ENCODE measurements around the gene CD320. TPM values are rescaled to one million over a fixed set of nuclear protein-coding genes. Genes with fewer than 3 reads are reported as not detected.
"Not testable (repeated sequence)": the region's sequence is repeated elsewhere in the genome, so short reads cannot be mapped to it uniquely, and the experiment has no call there.

CD320 gene
- total RNA-seq, result 32.9 TPM
- long read RNA-seq, transcript CD320-201 (5 exons, 1,250 nt), result major isoform, 49 of 55 reads
- long read RNA-seq, partial matches to known transcripts, result 1 of 55 reads
- long read RNA-seq, other reads (novel, unspliced or antisense), result 5 of 55 reads

- ATAC-seq (peak; percentile 97), DNase-seq (ENCODE audit: missing footprints) (peak; percentile 96)
- intact Hi-C loops (cut with DNase I), result loop anchor here (5.0 kb wide), 1 partner anchor 41 kb away; no protein-coding TSS in a partner anchor
Observed at GRCh38 chr19:8307965-8308866, at the start of gene CD320. Gene CD320, minus strand, starts transcription at chr19:8308358. Its CDS starts 68 bp downstream, at chr19:8308290.

- ATAC-seq (no peak), DNase-seq (ENCODE audit: missing footprints) (no peak)
- intact Hi-C loops (cut with DNase I), result no loop called here
Observed at GRCh38 chr19:8357007-8357521, 48.9 kb upstream of the CD320 start.

DNA sequence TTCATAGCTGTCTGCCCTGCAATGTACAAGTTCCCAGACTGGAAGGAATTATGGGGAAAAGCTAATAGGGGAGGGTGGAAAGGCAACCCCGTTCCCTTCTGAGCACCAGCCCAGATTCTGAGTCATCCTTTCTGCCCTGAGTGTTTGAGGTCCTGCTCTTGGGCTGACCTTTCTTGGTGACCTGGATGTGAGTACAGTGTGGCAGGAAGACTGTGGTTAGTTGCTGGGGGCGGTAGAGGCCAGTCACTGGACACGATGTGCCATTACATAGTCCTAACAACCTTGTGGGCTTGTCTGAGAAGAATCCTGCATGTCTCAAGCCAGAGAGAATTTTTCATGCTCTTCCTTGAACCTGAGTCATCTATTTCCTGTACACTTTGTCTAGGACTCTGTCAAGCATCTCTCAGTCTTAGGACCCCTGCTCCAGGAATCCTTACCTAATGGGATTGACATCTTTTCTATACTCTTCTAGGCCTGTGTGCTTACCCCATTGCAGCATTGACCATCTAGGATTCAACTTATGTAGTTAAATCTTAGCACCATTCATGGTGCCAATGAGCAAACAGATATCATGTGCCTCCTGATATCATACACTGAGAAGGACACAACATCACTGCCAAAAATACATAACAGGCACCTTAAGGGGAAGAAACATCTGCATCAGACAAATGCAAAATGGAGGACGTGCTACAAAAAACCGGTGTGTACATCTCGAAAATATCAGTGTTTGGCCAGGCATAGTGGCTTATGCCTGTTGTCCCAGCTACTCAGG, 47.7 kb upstream of the CD320 start:
- DNase-seq (ENCODE audit: missing footprints) (no peak), ATAC-seq (no peak)
- intact Hi-C loops (cut with DNase I), result loop anchor here (2.0 kb wide), 2 partner anchors 41 to 151 kb away; no protein-coding TSS in a partner anchor

DNA sequence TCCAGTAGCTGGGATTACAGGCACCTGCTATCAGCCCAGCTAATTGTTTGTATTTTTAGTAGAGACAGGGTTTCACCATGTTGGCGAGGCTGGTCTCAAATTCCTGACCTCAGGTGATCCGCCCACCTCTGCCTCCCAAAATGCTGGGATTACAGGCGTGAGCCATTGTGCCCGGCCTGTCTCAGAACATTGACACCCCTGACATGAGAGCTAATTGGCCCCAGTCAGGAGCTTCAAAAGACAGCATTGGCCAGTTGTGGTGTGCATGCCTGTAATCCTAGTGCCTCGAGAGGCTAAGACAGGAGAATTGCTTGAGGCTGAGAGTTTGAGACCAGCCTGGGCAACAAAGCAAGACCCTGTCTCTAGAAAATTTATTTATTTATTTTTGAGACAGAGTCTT, 44.7 kb upstream of the CD320 start:
- intact Hi-C loops (cut with DNase I), result loop anchor here (5.0 kb wide), 1 partner anchor 224 kb away; the partner anchor contains the start of gene MYO1F

GRCh38 chr19:8352134-8352827, 44.1 kb upstream of the CD320 start:
- DNase-seq (ENCODE audit: missing footprints) (no peak), ATAC-seq (no peak)
- intact Hi-C loops (cut with DNase I), result loop anchor here (5.0 kb wide), 1 partner anchor 225 kb away; the partner anchor contains the start of gene MYO1F

More for the DNA sequence above, 44.7 kb upstream of the CD320 start:
- not testable (repeated sequence) for ATAC-seq; DNase-seq (ENCODE audit: missing footprints)

DNA sequence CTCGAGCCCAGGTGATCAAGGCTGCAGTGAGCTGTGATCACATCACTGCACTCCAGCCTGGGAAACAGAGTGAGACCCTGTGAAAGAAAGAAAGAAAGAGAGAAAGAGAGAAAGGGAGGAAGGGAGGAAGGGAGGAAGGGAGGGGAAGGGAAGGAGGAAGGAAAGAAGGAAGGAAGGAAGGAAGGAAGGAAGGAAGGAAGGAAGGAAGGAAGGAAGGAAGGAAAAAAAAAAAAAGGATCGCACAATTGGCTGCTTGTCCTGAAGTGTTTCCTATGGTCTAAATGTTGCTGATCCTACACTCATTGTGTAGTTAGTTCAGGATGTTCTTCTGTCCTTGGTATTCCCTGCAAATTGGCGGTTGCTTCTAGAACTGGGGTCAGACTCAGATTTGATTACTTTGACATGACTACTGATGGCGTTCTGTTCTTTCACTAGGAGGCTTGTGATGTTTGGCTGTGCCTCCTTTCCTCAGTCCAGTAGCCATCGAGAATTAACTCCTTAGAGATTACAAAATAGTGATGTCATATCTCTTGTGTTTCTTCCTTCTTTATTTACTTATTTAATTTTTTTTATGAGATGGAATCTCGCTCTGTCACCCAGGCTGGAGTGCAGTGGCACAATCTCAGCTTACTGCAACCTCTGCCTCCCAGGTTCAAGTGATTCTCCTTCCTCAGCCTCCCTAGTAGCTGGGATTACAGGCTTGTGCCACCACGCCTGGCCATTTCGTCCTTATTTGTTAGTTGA, 41.6 kb upstream of the CD320 start:
- DNase-seq (ENCODE audit: missing footprints); ATAC-seq: not testable (repeated sequence)
- intact Hi-C loops (cut with DNase I), result loop anchor here (5.0 kb wide), 1 partner anchor 228 kb away; the partner anchor contains the start of gene MYO1F

DNA sequence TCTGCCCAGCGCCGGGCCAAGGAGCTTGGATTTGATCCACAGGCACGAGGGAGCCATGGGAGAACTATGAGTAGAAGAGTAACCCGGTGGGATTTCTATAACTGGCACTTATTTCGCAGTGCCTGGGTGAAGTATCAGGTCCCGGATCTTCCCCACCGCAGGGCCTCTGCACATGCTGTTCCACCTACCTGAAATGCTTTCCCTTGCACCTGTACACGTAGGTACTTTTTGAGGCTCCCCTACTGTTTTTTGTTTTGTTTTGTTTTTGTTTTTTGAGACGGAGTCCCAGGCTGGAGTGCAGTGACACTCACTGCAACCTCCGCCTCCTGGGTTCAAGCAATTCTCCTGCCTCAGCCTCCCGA, 35.3 kb upstream of the CD320 start:
- no peak for DNase-seq (ENCODE audit: missing footprints)
- intact Hi-C loops (cut with DNase I), result no loop called here
- no peak for ATAC-seq

- peak; percentile 98 for DNase-seq (ENCODE audit: missing footprints)
- ATAC-seq, result peak; percentile 97
- intact Hi-C loops (cut with DNase I), result no loop called here
Observed at GRCh38 chr19:8342684-8343482, 34.7 kb upstream of the CD320 start, which contains the start of gene KANK3. Gene KANK3, minus strand, starts transcription at chr19:8343262. Its CDS starts 5,434 bp downstream, at chr19:8337828.

DNA sequence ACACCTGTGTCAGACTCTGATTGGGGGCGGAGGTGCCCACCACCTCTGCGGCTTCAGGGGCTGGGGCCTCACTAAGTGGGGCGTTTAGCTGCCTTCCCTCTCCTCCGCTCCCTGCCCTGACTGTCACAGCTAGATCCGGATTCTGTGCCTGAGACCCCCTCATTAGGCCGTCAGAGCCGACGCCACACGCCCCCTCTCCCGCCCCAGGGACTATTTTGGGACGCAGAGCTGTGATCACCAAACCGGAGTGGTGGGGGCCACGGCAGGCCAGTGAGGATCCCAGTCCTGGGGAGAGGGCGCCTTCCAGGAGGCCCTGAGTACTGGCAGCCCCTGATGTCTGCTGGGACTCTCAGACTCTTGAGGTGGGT, 34.1 kb upstream of the CD320 start:
- no peak for ATAC-seq
- no peak for DNase-seq (ENCODE audit: missing footprints)
- intact Hi-C loops (cut with DNase I), result no loop called here

DNA sequence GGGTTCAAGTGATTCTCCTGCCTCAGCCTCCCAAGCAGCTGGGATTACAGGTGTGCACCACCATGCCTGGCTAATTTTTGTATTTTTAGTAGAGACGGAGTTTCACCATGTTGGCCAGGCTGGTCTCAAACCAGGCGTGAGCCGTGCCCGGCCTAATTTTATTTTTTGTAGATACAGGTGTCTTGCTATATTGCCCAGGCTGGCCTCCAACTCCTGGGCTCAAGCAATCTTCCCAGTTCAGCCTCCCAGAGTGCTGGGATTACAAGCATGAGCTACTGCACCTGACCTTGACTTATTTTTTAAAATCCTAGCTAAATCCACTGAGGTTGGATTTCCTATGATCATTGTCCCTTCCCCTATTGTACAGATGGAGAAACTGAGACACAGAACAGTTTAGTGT, 33.3 kb upstream of the CD320 start:
- peak; percentile 45 for DNase-seq (ENCODE audit: missing footprints)
- ATAC-seq; intact Hi-C loops (cut with DNase I): not testable (repeated sequence)

- ATAC-seq (peak; percentile 69), DNase-seq (ENCODE audit: missing footprints) (peak; percentile 85)
- intact Hi-C loops (cut with DNase I), result no loop called here
Observed at GRCh38 chr19:8340341-8341096, 32.4 kb upstream of the CD320 start.

GRCh38 chr19:8338835-8339234, 30.7 kb upstream of the CD320 start:
- ATAC-seq (no peak), DNase-seq (ENCODE audit: missing footprints) (no peak)
- intact Hi-C loops (cut with DNase I), result no loop called here

- no peak for DNase-seq (ENCODE audit: missing footprints)
- intact Hi-C loops (cut with DNase I), result no loop called here
- no peak for ATAC-seq
Observed at GRCh38 chr19:8337728-8338127, 29.6 kb upstream of the CD320 start.

- intact Hi-C loops (cut with DNase I), result no loop called here
- no peak for DNase-seq (ENCODE audit: missing footprints)
- no peak for ATAC-seq
Observed at GRCh38 chr19:8336660-8337059, 28.5 kb upstream of the CD320 start.

DNA sequence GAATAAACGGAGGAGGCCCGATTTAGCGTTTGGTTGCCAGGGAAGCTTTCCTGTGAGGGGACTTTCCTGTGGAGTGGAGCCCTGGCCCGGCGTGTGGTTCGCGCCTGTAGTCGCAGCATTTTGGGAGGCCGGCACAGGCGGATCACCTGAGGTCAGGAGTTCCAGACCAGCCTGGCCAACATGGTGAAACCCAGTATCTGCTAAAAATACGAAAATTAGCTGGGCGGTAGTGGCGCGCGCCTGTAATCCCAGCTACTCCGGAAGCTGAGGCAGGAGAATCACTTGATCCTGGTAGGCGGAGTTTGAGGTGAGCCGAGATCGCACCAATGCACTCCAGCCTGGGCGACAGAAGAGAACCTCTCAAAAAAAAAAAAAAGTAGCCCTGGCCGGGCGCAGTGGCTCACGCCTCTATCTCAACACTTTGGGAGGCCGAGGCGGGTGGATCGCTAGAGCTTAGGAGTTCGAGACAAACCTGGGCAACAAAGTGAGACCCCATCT, 28.0 kb upstream of the CD320 start:
- intact Hi-C loops (cut with DNase I), result no loop called here
- ATAC-seq, result no peak
- DNase-seq (ENCODE audit: missing footprints), result no peak

All from Right ventricle myocardium inferior (tissue), 1 donor.